Activated CD4-positive, alpha-beta T cell treated with anti-CD3 and anti-CD28 coated beads, Interleukin-2, amount 50 U/mL, for 48 hours (primary cell): Measurements from ENCODE around the gene RGL3.
"Not testable (repeated sequence)": the region's sequence is repeated elsewhere in the genome, so short reads cannot be mapped to it uniquely, and the experiment has no call there.

Source experiments
- DNase-seq, 2 experiments: peaks; one replicate each; pipeline ENCODE4 v3.0.0-alpha.2; 2020

The RGL3 gene

GRCh38 chr19:11356074-11356397 is 63.1 kb downstream of the RGL3 start:
- DNase-seq = no peak

GRCh38 chr19:11355160-11356073 is 63.7 kb downstream of the RGL3 start, which contains the start of gene PLPPR2:
TSS of gene PLPPR2 (plus strand) at chr19:11355432. CDS start at chr19:11357674, 2,242 bp downstream.
- DNase-seq = peak; percentile 88 to 89

DNA sequence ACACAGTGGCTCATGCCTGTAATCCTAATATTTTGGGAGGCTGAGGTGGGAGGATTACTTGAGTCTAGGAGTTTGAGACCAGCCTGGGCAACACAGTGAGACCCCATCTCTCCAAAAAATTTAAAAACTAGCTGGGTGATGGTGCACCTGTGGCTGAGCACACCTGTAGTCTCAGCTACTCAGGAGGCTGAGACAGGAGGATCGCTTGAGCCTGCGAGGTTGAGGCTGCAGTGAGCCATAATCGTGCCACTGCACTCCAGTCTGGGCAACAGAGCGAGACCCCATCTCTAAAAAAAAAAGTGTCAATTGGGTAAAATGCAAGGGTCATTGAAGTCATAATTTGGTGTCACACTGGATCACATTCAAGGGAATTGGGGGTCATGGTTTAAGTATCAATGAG is 65.0 kb downstream of the RGL3 start:
- DNase-seq = not testable (repeated sequence)

DNA sequence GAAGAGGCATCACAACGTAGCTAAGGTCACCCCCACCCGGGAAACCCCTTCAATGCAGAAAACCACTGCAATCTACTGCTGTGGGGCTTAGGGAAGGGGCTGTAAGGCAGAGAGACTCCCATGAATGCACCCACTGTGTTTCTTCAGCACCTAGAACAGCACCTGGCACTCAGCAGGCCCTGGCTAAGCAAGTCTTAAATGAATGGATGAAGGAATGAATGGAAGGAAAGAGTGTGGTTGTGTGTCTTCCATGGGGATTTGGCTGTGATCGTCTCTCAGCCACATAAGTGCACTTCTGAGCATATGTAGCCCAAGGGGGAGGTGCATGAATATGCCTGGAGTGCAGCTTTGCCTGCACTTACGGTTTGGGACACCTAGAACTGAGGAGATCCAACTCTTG is 69.9 kb downstream of the RGL3 start:
- no peak for DNase-seq

GRCh38 chr19:11347546-11348039 is 71.5 kb downstream of the RGL3 start:
- no peak for DNase-seq

DNA sequence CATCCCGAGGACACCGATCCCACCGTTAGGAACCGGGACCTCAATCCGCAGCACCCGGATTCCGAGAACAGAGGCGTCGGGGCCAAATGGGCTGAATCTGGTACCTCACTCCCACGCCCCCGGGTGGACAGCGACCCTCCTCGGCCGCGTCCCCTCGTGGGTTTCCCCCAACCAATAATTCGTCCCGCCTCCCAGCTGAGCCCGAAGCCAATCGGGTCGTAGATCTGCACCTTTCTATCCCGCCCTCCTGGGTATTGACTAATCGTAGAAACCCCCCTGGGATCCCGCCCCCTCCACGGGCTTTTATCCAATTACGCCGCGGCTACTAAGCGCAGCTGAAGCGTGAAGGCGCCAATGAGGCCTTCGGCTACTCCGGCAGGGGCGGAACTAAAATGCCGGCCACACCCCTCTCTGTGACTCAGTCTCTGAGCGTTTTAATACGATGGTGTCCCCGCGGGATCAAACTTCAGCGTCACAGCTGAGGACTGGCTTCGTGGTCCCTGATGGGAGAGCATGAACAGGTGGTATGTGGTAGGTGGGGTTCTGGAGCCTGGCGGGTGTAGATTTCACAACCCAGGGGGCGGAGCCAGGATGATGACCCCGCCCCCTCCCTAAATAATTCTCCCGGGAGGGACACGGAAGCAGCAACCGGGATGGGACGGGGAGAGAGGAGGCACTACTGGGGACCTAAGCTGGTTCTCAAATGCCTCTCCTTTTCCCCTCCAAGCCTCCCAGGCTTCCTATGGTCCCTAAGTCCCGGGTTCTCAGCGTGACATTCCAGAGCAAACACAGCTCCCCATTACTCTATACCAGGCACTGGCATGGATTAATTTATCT is 72.8 kb downstream of the RGL3 start, which contains the start of the genes CCDC159 and TMEM205:
Gene CCDC159, plus strand, starts transcription at position 416 of the 837 bp plus-strand sequence. Its CDS starts 88 bp downstream, at position 504.
Gene TMEM205, minus strand, starts transcription at position 165 of the 837 bp plus-strand sequence. CDS start 649 bp downstream, outside the sequence.
- DNase-seq = peak; percentile 99

- DNase-seq = no peak
Measured at GRCh38 chr19:11345122-11345803, 73.9 kb downstream of the RGL3 start.
